Panc1 (cell line): ENCODE measurements around the gene SEMA6A. TPM values are rescaled to one million over a fixed set of nuclear protein-coding genes. Genes with fewer than 3 reads are reported as not detected.

ENCODE experiments used
- ATAC-seq: fragments of 200-7000 bp; cut with Tn5 transposase; 2 replicates; pipeline ENCODE4 v1.9.1; 2020; ENCODE audit warnings: mild to moderate bottlenecking, moderate library complexity
- BruUV-seq: library from RNA; stranded (reverse); fragments of 400-500 nt; replicated peaks from 2 replicates; lab custom pipeline; 2021; lab: Mats Ljungman, UMichigan
- CTCF ChIA-PET: fragments of 300-600 bp; sonication (Branson Sonifier 250); formaldehyde crosslinking; loops from one replicate; lab custom pipeline; 2022; ENCODE audit warnings: antibody characterized with exemption; lab: Charles Lee
- POLR2A ChIA-PET: fragments of 300-600 bp; sonication (Branson Sonifier 250); formaldehyde crosslinking; loops from one replicate; lab custom pipeline; 2022; ENCODE audit warnings: antibody characterized with exemption; lab: Charles Lee
- DNase-seq: peaks from one replicate; pipeline ENCODE4 v3.0.0-alpha.2; 2010; ENCODE audit warnings: low read depth, low spot score
- H3K27ac ChIP-seq: 2 replicates; pipeline ENCODE4 v1.5.1; 2011; ENCODE audit warnings: mild to moderate bottlenecking, low read length, inconsistent platforms
- H3K27me3 ChIP-seq: fragments of 200-500 bp; sonication (Bioruptor generic); 2 replicates; pipeline ENCODE4 v1.6.0; 2014; ENCODE audit warnings: low read length, inconsistent platforms; ENCODE audit not compliant: control insufficient read depth, insufficient read depth
- H3K36me3 ChIP-seq: fragments of 200-500 bp; sonication (Bioruptor generic); 2 replicates; pipeline ENCODE4 v1.5.1; 2014; ENCODE audit warnings: inconsistent platforms, mild to moderate bottlenecking, low read length, moderate library complexity; ENCODE audit not compliant: control insufficient read depth, insufficient read depth
- H3K4me1 ChIP-seq: 2 replicates; pipeline ENCODE4 v1.5.1; 2011; ENCODE audit warnings: inconsistent platforms, mild to moderate bottlenecking, low read length, moderate library complexity; ENCODE audit not compliant: control insufficient read depth, insufficient read depth
- H3K4me3 ChIP-seq, 2 experiments: 2 replicates each; pipeline ENCODE4 v1.5.1; 2011 to 2012; ENCODE audit warnings: low read depth in 2 of 2, low read length in 2 of 2, mild to moderate bottlenecking in 2 of 2, inconsistent platforms in 1 of 2, moderate library complexity in 1 of 2
- H3K9me3 ChIP-seq: fragments of 200-500 bp; sonication (Bioruptor generic); 2 replicates; pipeline ENCODE4 v1.5.1; 2014; ENCODE audit warnings: low read depth, mild to moderate bottlenecking, inconsistent platforms, low read length, moderate library complexity; ENCODE audit not compliant: control insufficient read depth, insufficient read depth
- POLR2AphosphoS5 ChIP-seq: IDR thresholded peaks from 2 replicates; pipeline ENCODE4 v1.6.1; 2012; ENCODE audit warnings: mild to moderate bottlenecking, low read depth, low read length, moderate library complexity
- SIN3A ChIP-seq: IDR thresholded peaks from 2 replicates; pipeline ENCODE4 v1.6.1; 2012; ENCODE audit warnings: low read depth, mild to moderate bottlenecking, low read length, moderate library complexity, borderline replicate concordance; ENCODE audit not compliant: insufficient read depth
- TCF7L2 ChIP-seq: IDR thresholded peaks from 2 replicates; pipeline ENCODE4 v1.6.1; 2011; ENCODE audit warnings: mild to moderate bottlenecking, low read depth, low read length, inconsistent platforms
- in situ Hi-C: cut with HindIII; loops from 2 replicates; pipeline ENCODE4 v1.10.0; 2016; ENCODE audit warnings: low sequenced_read_pairs, low pct_unique_long_range_greater_than_20kb
- intact Hi-C: fragments of 100-400 bp; cut with micrococcal nuclease; formaldehyde crosslinking; loops from one replicate; pipeline ENCODE4 v1.10.0; 2022; ENCODE audit not compliant: unreplicated experiment
- total RNA-seq: library from RNA; stranded (reverse); gene quantifications from one replicate; pipeline ENCODE4 v1.2.1, GENCODE V29; 2021; ENCODE audit not compliant: unreplicated experiment
- TF ChIP-seq, protein P1 (sequence below), 2 experiments: IDR thresholded peaks; 2 replicates each; pipeline ENCODE4 v1.6.1; 2011 to 2012; ENCODE audit warnings: low read depth in 2 of 2, control low read depth in 1 of 2, low read length in 1 of 2, mild to moderate bottlenecking in 1 of 2, moderate library complexity in 1 of 2; ENCODE audit not compliant: insufficient read depth in 1 of 2
- TF ChIP-seq, protein P2 (sequence below): fragments of 450-650 bp; IDR thresholded peaks from 2 replicates; pipeline ENCODE4 v1.5.1; 2017; ENCODE audit warnings: mild to moderate bottlenecking

SEMA6A gene
- total RNA-seq, 1 experiment from 2014 or later = 0.54 TPM

GRCh38 chr5:116436674-116437350 is 137.8 kb downstream of the SEMA6A start:
- Histone ChIP-seq H3K9me3 (no peaks in the 10 kb centered on the region), H3K36me3 (no peaks in the 10 kb centered on the region), H3K4me1 (no peaks in the 10 kb centered on the region), H3K4me3 (no peak overlapping the region), H3K27ac (no peak overlapping the region), H3K27me3 (no peaks in the 10 kb centered on the region)
- in situ Hi-C loops (no loop called here), intact Hi-C loops (no loop called here)
- ATAC-seq (no peak), DNase-seq (no peak)
- ChIA-PET CTCF (no interaction called here), POLR2A (no interaction called here)
- no peak for TF ChIP-seq TCF7L2
- no peak for TF ChIP-seq SIN3A
- TF ChIP-seq POLR2AphosphoS5 = no peak
- TF ChIP-seq, protein P1, sequence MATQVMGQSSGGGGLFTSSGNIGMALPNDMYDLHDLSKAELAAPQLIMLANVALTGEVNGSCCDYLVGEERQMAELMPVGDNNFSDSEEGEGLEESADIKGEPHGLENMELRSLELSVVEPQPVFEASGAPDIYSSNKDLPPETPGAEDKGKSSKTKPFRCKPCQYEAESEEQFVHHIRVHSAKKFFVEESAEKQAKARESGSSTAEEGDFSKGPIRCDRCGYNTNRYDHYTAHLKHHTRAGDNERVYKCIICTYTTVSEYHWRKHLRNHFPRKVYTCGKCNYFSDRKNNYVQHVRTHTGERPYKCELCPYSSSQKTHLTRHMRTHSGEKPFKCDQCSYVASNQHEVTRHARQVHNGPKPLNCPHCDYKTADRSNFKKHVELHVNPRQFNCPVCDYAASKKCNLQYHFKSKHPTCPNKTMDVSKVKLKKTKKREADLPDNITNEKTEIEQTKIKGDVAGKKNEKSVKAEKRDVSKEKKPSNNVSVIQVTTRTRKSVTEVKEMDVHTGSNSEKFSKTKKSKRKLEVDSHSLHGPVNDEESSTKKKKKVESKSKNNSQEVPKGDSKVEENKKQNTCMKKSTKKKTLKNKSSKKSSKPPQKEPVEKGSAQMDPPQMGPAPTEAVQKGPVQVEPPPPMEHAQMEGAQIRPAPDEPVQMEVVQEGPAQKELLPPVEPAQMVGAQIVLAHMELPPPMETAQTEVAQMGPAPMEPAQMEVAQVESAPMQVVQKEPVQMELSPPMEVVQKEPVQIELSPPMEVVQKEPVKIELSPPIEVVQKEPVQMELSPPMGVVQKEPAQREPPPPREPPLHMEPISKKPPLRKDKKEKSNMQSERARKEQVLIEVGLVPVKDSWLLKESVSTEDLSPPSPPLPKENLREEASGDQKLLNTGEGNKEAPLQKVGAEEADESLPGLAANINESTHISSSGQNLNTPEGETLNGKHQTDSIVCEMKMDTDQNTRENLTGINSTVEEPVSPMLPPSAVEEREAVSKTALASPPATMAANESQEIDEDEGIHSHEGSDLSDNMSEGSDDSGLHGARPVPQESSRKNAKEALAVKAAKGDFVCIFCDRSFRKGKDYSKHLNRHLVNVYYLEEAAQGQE (IDR thresholded peaks at IDR 0.05; ENCODE audit: insufficient read depth in 1 of 2, low read depth in 2 of 2, low read length in 1 of 2) = no peak
- TF ChIP-seq, protein P2, sequence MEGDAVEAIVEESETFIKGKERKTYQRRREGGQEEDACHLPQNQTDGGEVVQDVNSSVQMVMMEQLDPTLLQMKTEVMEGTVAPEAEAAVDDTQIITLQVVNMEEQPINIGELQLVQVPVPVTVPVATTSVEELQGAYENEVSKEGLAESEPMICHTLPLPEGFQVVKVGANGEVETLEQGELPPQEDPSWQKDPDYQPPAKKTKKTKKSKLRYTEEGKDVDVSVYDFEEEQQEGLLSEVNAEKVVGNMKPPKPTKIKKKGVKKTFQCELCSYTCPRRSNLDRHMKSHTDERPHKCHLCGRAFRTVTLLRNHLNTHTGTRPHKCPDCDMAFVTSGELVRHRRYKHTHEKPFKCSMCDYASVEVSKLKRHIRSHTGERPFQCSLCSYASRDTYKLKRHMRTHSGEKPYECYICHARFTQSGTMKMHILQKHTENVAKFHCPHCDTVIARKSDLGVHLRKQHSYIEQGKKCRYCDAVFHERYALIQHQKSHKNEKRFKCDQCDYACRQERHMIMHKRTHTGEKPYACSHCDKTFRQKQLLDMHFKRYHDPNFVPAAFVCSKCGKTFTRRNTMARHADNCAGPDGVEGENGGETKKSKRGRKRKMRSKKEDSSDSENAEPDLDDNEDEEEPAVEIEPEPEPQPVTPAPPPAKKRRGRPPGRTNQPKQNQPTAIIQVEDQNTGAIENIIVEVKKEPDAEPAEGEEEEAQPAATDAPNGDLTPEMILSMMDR = no peak
- BruUV-seq = no TSS peak

DNA sequence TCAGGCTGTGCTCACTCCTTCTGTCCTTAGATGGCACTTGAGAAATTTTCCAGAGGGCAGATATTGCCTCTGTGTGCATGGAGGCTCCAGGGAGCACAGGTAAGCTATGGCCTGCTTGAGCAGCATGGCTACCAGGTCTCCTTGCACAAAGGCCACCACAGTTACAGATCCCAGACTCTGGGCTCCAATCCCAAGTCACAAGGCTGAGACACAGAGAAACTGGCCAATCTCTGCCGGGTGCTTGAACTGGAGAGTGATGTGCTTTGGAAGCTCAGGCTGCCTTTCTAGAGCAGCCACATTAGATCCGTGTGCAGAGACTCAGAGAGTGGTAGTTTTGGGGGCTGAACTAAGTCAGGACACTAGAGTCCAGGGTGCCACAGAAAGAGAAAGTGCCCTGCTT is 145.7 kb downstream of the SEMA6A start:
- CTCF ChIA-PET = no interaction called here
- H3K27ac ChIP-seq = no peak overlapping the region
- no peaks in the 10 kb centered on the region for H3K9me3 ChIP-seq
- no TSS peak for BruUV-seq
- TF ChIP-seq, protein P2 = no peak
- TF ChIP-seq SIN3A (no peak), TCF7L2 (no peak), POLR2AphosphoS5 (no peak)
- TF ChIP-seq, protein P1 (IDR thresholded peaks at IDR 0.05; ENCODE audit: insufficient read depth in 1 of 2, low read depth in 2 of 2, low read length in 1 of 2) = no peak
- no peaks in the 10 kb centered on the region for H3K27me3 ChIP-seq
- DNase-seq (no peak), ATAC-seq (no peak)
- POLR2A ChIA-PET = no interaction called here
- no peaks in the 10 kb centered on the region for H3K36me3 ChIP-seq
- in situ Hi-C loops = no loop called here
- no peaks in the 10 kb centered on the region for H3K4me1 ChIP-seq
- intact Hi-C loops = no loop called here
- no peak overlapping the region for H3K4me3 ChIP-seq
